A549 (cell line): ENCODE results near the gene EMC8. TPM values are rescaled to one million over a fixed set of nuclear protein-coding genes. Genes with fewer than 3 reads are reported as not detected.
A peak's percentile ranks its signal among the peaks of the same experiment; 100 is the strongest.

Experiments
- ATAC-seq, 2 experiments: fragments of 200-7000 bp in 1 of 2; fragments of >200 bp in 1 of 2; cut with Nextera tagmentation in 1 of 2; cut with Tn5 transposase in 1 of 2; 3 replicates each; pipeline versions ENCODE4 v1.8.0 to v1.9.1; 2018 to 2020; ENCODE audit warnings: mild to moderate bottlenecking in 1 of 2, moderate library complexity in 1 of 2
- CTCF ChIA-PET: fragments of 300-600 bp; sonication (Branson Sonifier 250); formaldehyde crosslinking; extraction: SDS; loops from one replicate; lab custom pipeline; 2021; ENCODE audit warnings: antibody characterized with exemption, inconsistent platforms; lab: Yijun Ruan, JAX
- POLR2A ChIA-PET: fragments of 350-600 bp; formaldehyde crosslinking; extraction: SDS; loops from one replicate; lab custom pipeline; 2021; ENCODE audit warnings: antibody characterized with exemption, inconsistent platforms; lab: Yijun Ruan, JAX
- DNase-seq, 2 experiments: peaks; one replicate each; pipeline versions ENCODE4 v3.0.0 to v3.0.0-alpha.2; 2011 to 2016; ENCODE audit warnings: low read depth in 1 of 2, low spot score in 1 of 2
- FAIRE-seq: peaks from 2 replicates; lab custom pipeline; 2011; peaks lifted over from hg19 to GRCh38; lab: Jason Lieb, UNC
- H3K27ac ChIP-seq, 2 experiments: fragments of >200 bp; sonication (Bioruptor Twin); formaldehyde crosslinking; 3 replicates each; pipeline ENCODE4 v1.5.1; 2016 to 2017
- H3K4me1 ChIP-seq: fragments of >200 bp; sonication (Bioruptor Twin); formaldehyde crosslinking; 3 replicates; pipeline ENCODE4 v1.6.1; 2016
- H3K4me2 ChIP-seq: fragments of >200 bp; sonication (Bioruptor Twin); formaldehyde crosslinking; 3 replicates; pipeline ENCODE4 v1.6.1; 2016
- H3K4me3 ChIP-seq: fragments of >200 bp; sonication (Bioruptor Twin); formaldehyde crosslinking; 3 replicates; pipeline ENCODE4 v1.5.1; 2016
- H3K9me3 ChIP-seq: fragments of >200 bp; sonication (Bioruptor Twin); formaldehyde crosslinking; 3 replicates; pipeline ENCODE4 v1.6.1; 2016
- BCL3 ChIP-seq: fragments of >200 bp; sonication (Bioruptor Twin); formaldehyde crosslinking; IDR thresholded peaks from 3 replicates; pipeline ENCODE4 v1.6.1; 2016
- CBX2 ChIP-seq: fragments of 200-600 bp; sonication (generic); IDR thresholded peaks from 2 replicates; pipeline ENCODE4 v1.6.1; 2016; ENCODE audit warnings: low read depth, mild to moderate bottlenecking, borderline replicate concordance
- CBX8 ChIP-seq: fragments of 200-600 bp; sonication (generic); IDR thresholded peaks from 2 replicates; pipeline ENCODE4 v1.6.1; 2016
- CTCF ChIP-seq: fragments of >200 bp; sonication (Bioruptor Twin); formaldehyde crosslinking; IDR thresholded peaks from 3 replicates; pipeline ENCODE4 v1.5.1; 2016
- EP300 ChIP-seq, 2 experiments: fragments of >200 bp; sonication (Bioruptor Twin); formaldehyde crosslinking; IDR thresholded peaks; 2 replicates in 1 of 2; 3 replicates in 1 of 2; pipeline ENCODE4 v1.6.1; 2016 to 2017
- FOXS1 ChIP-seq: fragments of 250-450 bp; sonication (Bioruptor Pico); IDR thresholded peaks from 2 replicates; pipeline ENCODE4 v1.5.0; 2020; ENCODE audit warnings: mild to moderate bottlenecking, moderate library complexity
- HES2 ChIP-seq: fragments of >200 bp; sonication (Bioruptor Twin); formaldehyde crosslinking; IDR thresholded peaks from 2 replicates; pipeline ENCODE4 v1.6.1; 2016
- JUN ChIP-seq, 2 experiments: fragments of >200 bp; sonication (Bioruptor Twin); formaldehyde crosslinking; IDR thresholded peaks; 2 replicates in 1 of 2; 3 replicates in 1 of 2; pipeline ENCODE4 v1.6.1; 2016 to 2017
- POLR2A ChIP-seq: IDR thresholded peaks from 2 replicates; pipeline ENCODE4 v1.6.1; 2012; ENCODE audit warnings: mild to moderate bottlenecking, low read length
- RAD21 ChIP-seq, 2 experiments: fragments of >200 bp in 1 of 2; sonication (Bioruptor Twin) in 1 of 2; formaldehyde crosslinking in 1 of 2; IDR thresholded peaks in 1 of 2; conservative IDR thresholded peaks in 1 of 2; 2 replicates in 1 of 2; 3 replicates in 1 of 2; pipeline ENCODE4 v1.6.1; 2012 to 2018; ENCODE audit warnings: inconsistent platforms in 1 of 2
- SMC3 ChIP-seq: fragments of >200 bp; sonication (Bioruptor Twin); formaldehyde crosslinking; IDR thresholded peaks from 3 replicates; pipeline ENCODE4 v1.6.1; 2018; ENCODE audit warnings: inconsistent platforms
- WGBS: methylation state at CpG from one replicate; pipeline ENCODE4 v1.1.6; 2017; ENCODE audit errors: missing lambda C conversion rate; 5-methylcytosine and 5-hydroxymethylcytosine counted together
- polyA plus RNA-seq, 4 experiments: library from polyadenylated mRNA; depleted of rRNA in 3 of 4; stranded (reverse); fragments of >200 nt; fragmentation: RNase III in 1 of 4; extraction: RNeasy Plus Mini Kit Qiagen cat#74134 plus additional on column Dnase treatment in 1 of 4; gene quantifications; 2 replicates in 3 of 4; 3 replicates in 1 of 4; pipeline ENCODE4 v1.2.3, GENCODE V29; 2011 to 2017

The EMC8 gene
- polyA plus RNA-seq, 2 of the 4 experiments (the other 2 are of a cell fraction), result 43.0 to 53.2 TPM

DNA sequence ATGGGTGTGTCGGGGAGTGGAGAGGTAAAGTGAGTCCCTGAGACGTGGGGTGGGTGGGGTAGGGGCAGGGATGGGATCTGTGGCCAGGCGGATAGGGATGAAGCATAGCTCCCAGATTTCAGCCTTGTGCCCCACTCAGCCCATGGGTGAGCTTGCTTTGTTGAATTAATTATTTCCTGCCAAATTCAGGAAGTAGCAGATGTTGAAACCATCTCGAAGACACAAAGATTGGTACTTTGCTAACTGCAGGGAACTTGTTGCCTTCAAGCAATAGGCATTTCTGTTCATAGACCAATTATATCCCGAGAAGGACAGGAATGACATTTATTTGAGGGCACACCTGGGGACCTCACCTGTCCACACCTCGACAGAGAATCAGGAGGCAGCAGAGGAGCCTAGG, 37.5 kb downstream of the EMC8 start (continued):
- TF ChIP-seq CBX8, result no peak
- no peak for TF ChIP-seq HES2

DNA sequence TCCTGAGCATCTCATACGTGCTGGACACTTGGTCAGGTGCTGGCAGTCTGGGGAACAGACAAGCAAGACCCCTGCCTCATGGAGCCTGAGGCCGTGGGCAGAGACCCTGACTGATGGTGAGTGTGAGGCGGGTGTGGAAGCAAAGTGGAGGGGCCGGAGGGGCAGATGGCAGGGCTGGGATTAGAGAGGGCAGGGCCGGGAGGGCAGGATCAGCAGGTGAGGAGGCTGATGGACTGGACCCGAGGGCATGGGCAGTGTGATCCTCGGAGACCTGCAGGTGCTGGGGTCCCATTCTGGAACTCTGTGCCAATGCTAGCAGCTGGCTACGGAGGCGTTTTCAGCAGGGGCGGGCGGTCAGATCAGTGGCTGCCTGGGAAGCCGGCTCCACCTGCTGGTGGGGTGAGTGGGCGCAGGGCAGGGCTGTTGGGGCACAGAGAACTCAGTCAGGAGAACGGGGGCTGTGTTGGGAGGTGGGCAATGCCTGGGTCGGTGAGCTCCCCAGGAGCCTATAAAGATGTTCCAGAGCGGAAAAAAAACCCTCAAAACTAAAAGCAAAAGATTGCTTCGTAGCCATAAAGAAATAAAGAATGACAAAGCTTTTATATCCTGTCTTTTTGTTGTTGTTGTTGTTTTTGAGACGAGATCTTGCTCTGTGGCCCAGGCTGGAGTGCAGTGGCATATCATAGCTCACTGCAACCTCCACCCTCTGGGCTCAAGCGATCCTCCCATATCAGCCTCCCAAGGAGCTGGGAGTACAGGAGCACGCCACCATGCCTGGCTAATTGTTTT, 39.5 kb downstream of the EMC8 start:
- ChIA-PET CTCF (interaction anchor here (0.7 to 5.6 kb wide), 13 partner anchors 8 to 85 kb away, joined by 3 to 43 read pairs (median 4); partner anchors contain the start of gene C16orf74), POLR2A (no interaction called here)
- TF ChIP-seq CTCF (peak; percentile 49), JUN (IDR thresholded peaks at IDR 0.05) (no peak), SMC3 (peak; percentile 50), RAD21 (conservative IDR thresholded peaks at IDR 0.05 in 1 of 2, IDR thresholded peaks at IDR 0.05 in 1 of 2) (peak; percentile 58 to 70), CBX2 (no peak), EP300 (IDR thresholded peaks at IDR 0.05) (no peak)
- 27% methylated on average over 20 of the region's 20 CpGs for WGBS
- peak; percentile 81 to 93; a peak in 5 of 6 replicates for ATAC-seq
- no peak overlapping the region for H3K27ac ChIP-seq
- H3K4me2 ChIP-seq, result 0 out of 3 replicates have a peak overlapping the region, but pooled peaks have one; percentile 36
- peak; percentile 41 to 55 for DNase-seq
- H3K4me1 ChIP-seq, result no peaks in the 10 kb centered on the region
- H3K9me3 ChIP-seq, result no peaks in the 10 kb centered on the region
- H3K4me3 ChIP-seq, result no peak overlapping the region
- no peak for FAIRE-seq

- H3K9me3 ChIP-seq, result no peaks in the 10 kb centered on the region
- H3K4me3 ChIP-seq, result no peak overlapping the region
- H3K4me1 ChIP-seq, result no peaks in the 10 kb centered on the region
- no peak overlapping the region for H3K27ac ChIP-seq
- no peak for FAIRE-seq
- H3K4me2 ChIP-seq, result no peak overlapping the region
- ChIA-PET CTCF (interaction anchor here (1.2 to 5.6 kb wide), 6 partner anchors 11 to 84 kb away, joined by 3 to 43 read pairs (median 15); no protein-coding TSS in a partner anchor), POLR2A (no interaction called here)
- TF ChIP-seq JUN (IDR thresholded peaks at IDR 0.05), result no peak
- TF ChIP-seq BCL3, result no peak
- no peak for TF ChIP-seq POLR2A
- no peak for TF ChIP-seq FOXS1
- 76% methylated on average over 16 of the region's 16 CpGs for WGBS
- DNase-seq, result no peak
- no peak for ATAC-seq
These were observed 40.2 kb downstream of the EMC8 start for GRCh38 chr16:85759136-85759535.

- no peaks in the 10 kb centered on the region for H3K9me3 ChIP-seq
- DNase-seq (no peak), FAIRE-seq (no peak), ATAC-seq (no peak)
- WGBS, result 69% methylated on average over 7 of the region's 7 CpGs
- H3K27ac ChIP-seq, result no peak overlapping the region
- TF ChIP-seq POLR2A, result no peak
- ChIA-PET CTCF (interaction anchor here (0.6 to 1.1 kb wide), 3 partner anchors 40 to 62 kb away, joined by 3 to 4 read pairs (median 3); no protein-coding TSS in a partner anchor), POLR2A (no interaction called here)
- peaks cover 6% of the 10 kb centered on the region; the same call in 2 of the 3 replicates for H3K4me1 ChIP-seq
- no peak overlapping the region for H3K4me3 ChIP-seq
- no peak overlapping the region for H3K4me2 ChIP-seq
These were observed 42.0 kb downstream of the EMC8 start for GRCh38 chr16:85757341-85757822.
